Activated CD8-positive, alpha-beta T cell treated with anti-CD3 and anti-CD28 coated beads for 36 hours (primary cell): Measurements from ENCODE around the gene CDKL4. TPM values are rescaled to one million over a fixed set of nuclear protein-coding genes. Genes with fewer than 3 reads are reported as not detected.

Experiments used
- ATAC-seq: fragments of 200-7000 bp; cut with Tn5 transposase; one replicate; pipeline ENCODE4 v1.10.0; 2021; ENCODE audit warnings: mild to moderate bottlenecking, moderate library complexity
- CTCF ChIA-PET: fragments of 350-600 bp; sonication (Branson Sonifier 250); formaldehyde crosslinking; loops from one replicate; lab custom pipeline; 2021; ENCODE audit warnings: antibody characterized with exemption; lab: Charles Lee
- POLR2A ChIA-PET: fragments of 350-600 bp; sonication (Branson Sonifier 250); formaldehyde crosslinking; loops from one replicate; lab custom pipeline; 2021; ENCODE audit warnings: antibody characterized with exemption; lab: Charles Lee
- DNase-seq: peaks from one replicate; pipeline ENCODE4 v3.0.0-alpha.2; 2020
- H3K27ac Mint-ChIP-seq: one replicate; pipeline ENCODE4 v1.8.0; 2021; ENCODE audit warnings: mild to moderate bottlenecking, mixed read lengths
- H3K27me3 Mint-ChIP-seq: one replicate; pipeline ENCODE4 v1.8.0; 2021; ENCODE audit warnings: mixed read lengths
- H3K36me3 Mint-ChIP-seq: one replicate; pipeline ENCODE4 v1.8.0; 2021; ENCODE audit warnings: low read depth, mixed read lengths
- H3K4me1 Mint-ChIP-seq: one replicate; pipeline ENCODE4 v1.8.0; 2021; ENCODE audit warnings: low read depth, mixed read lengths
- H3K4me3 Mint-ChIP-seq: one replicate; pipeline ENCODE4 v1.8.0; 2021; ENCODE audit warnings: mild to moderate bottlenecking, moderate library complexity, mixed read lengths
- H3K9me3 Mint-ChIP-seq: one replicate; pipeline ENCODE4 v1.8.0; 2021; ENCODE audit warnings: mixed read lengths
- CTCF ChIP-seq: fragments of 200-600 bp; IDR thresholded peaks from one replicate; pipeline ENCODE4 v1.8.0; 2022; ENCODE audit warnings: antibody characterized with exemption, mild to moderate bottlenecking
- intact Hi-C: fragments of 100-400 bp; cut with micrococcal nuclease; formaldehyde crosslinking; loops from one replicate; pipeline ENCODE4 v1.10.0; 2022
- total RNA-seq, 2 experiments: library from RNA; stranded (reverse); gene quantifications; one replicate each; pipeline ENCODE4 v1.2.3, GENCODE V29; 2021

The CDKL4 gene
- total RNA-seq, 2 experiments from 2014 or later = 0.29 TPM; not detected in 1

DNA sequence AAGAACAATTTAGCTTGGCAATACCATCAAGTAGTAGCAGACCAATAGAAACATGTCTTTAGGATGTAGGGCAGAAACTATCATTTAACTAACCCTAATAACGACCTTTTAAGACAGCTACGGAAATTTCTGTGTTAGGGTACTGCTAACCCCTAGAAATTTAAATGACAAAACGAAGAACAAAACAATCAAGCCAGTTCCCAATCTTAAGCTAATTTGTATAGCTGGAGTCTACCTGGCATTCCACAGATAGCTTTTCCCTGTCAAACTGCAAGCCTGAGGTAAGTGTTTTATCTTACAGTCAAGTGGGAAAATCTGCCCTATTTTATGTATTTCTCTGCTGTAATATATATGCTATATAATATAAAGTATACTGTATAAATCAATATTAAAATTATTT is 37.6 kb upstream of the CDKL4 start:
- Mint-ChIP-seq H3K4me3 (no peak overlapping the region), H3K9me3 (no peaks in the 10 kb centered on the region), H3K27me3 (no peaks in the 10 kb centered on the region), H3K27ac (no peak overlapping the region), H3K4me1 (no peaks in the 10 kb centered on the region), H3K36me3 (peaks cover 10% of the 10 kb centered on the region)
- TF ChIP-seq CTCF = no peak
- ATAC-seq (no peak), DNase-seq (no peak)
- intact Hi-C loops = no loop called here
- CTCF ChIA-PET = no interaction called here
- POLR2A ChIA-PET = interaction anchor here (0.5 kb wide), 1 partner anchor 60 kb away, joined by 4 read pairs; no protein-coding TSS in a partner anchor

GRCh38 chr2:39275016-39275415 is 31.2 kb upstream of the CDKL4 start:
- peaks cover 13% of the 10 kb centered on the region for H3K36me3 Mint-ChIP-seq
- no peaks in the 10 kb centered on the region for H3K4me1 Mint-ChIP-seq
- no peak for TF ChIP-seq CTCF
- DNase-seq (no peak), ATAC-seq (no peak)
- ChIA-PET POLR2A (no interaction called here), CTCF (interaction anchor here (1.1 kb wide), 1 partner anchor 454 kb away, joined by 3 read pairs; no protein-coding TSS in a partner anchor)
- H3K27ac Mint-ChIP-seq = no peak overlapping the region
- no peak overlapping the region for H3K4me3 Mint-ChIP-seq
- intact Hi-C loops = no loop called here
- no peaks in the 10 kb centered on the region for H3K27me3 Mint-ChIP-seq
- H3K9me3 Mint-ChIP-seq = no peaks in the 10 kb centered on the region

DNA sequence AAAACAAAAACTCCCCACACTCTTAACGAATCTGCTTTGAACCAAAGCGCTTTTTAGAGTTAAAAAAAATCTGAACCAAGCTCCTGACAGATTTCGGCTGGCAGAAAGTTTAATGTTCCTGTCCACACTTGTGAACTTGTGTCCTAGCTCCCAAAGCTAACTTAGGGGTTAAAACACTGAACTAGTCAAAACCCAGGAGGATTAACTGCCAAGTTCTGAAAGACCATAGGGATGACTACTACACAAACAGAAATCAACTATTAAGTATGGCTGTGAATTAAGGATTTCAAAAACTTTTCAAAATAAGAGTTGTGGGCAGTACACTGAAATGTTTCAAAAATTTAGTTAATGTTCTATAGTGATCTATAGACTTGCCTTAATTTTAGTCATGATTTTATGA is 26.2 kb upstream of the CDKL4 start:
- H3K9me3 Mint-ChIP-seq = no peaks in the 10 kb centered on the region
- DNase-seq = no peak
- no peak overlapping the region for H3K27ac Mint-ChIP-seq
- ChIA-PET CTCF (interaction anchor here (0.8 to 1.1 kb wide), 2 partner anchors 17 to 459 kb away, joined by 3 to 4 read pairs; no protein-coding TSS in a partner anchor), POLR2A (no interaction called here)
- no peak for ATAC-seq
- peaks cover 8% of the 10 kb centered on the region for H3K36me3 Mint-ChIP-seq
- no peaks in the 10 kb centered on the region for H3K27me3 Mint-ChIP-seq
- H3K4me1 Mint-ChIP-seq = peaks cover 12% of the 10 kb centered on the region
- no peak for TF ChIP-seq CTCF
- no peak overlapping the region for H3K4me3 Mint-ChIP-seq
- intact Hi-C loops = no loop called here

DNA sequence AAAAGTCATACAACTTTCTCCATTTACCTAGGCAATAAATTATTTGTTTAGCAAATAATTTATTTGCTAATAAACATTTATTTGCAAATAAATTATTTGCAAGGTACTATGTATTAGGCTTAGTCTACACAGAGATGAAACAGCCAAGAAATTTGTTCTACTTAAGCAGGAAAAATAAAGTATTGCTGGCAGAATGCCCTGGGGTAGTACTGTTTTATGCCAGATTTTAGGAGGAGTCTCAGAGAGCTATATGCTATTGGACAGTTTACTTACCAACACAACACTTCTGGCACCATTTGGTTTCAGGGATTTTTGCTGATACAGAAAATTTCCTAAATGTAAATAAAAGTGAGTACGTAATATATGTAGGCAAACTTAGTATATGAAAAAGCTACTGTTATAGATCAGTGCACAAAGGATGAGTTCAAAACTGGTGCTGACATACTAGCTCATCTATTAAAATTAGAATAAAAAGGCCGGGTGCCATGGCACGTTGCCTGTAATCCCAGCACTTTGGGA is 23.2 kb upstream of the CDKL4 start:
- ATAC-seq (no peak), DNase-seq (no peak)
- TF ChIP-seq CTCF = no peak
- H3K36me3 Mint-ChIP-seq = peaks cover 3% of the 10 kb centered on the region
- H3K9me3 Mint-ChIP-seq = no peaks in the 10 kb centered on the region
- H3K27me3 Mint-ChIP-seq = no peaks in the 10 kb centered on the region
- POLR2A ChIA-PET = interaction anchor here (0.8 kb wide), 1 partner anchor 22 kb away, joined by 3 read pairs; no protein-coding TSS in a partner anchor
- H3K4me1 Mint-ChIP-seq = peaks cover 14% of the 10 kb centered on the region
- H3K27ac Mint-ChIP-seq = no peak overlapping the region
- no peak overlapping the region for H3K4me3 Mint-ChIP-seq
- CTCF ChIA-PET = interaction anchor here (1.4 kb wide), 1 partner anchor 37 kb away, joined by 3 read pairs; no protein-coding TSS in a partner anchor
- intact Hi-C loops = no loop called here

DNA sequence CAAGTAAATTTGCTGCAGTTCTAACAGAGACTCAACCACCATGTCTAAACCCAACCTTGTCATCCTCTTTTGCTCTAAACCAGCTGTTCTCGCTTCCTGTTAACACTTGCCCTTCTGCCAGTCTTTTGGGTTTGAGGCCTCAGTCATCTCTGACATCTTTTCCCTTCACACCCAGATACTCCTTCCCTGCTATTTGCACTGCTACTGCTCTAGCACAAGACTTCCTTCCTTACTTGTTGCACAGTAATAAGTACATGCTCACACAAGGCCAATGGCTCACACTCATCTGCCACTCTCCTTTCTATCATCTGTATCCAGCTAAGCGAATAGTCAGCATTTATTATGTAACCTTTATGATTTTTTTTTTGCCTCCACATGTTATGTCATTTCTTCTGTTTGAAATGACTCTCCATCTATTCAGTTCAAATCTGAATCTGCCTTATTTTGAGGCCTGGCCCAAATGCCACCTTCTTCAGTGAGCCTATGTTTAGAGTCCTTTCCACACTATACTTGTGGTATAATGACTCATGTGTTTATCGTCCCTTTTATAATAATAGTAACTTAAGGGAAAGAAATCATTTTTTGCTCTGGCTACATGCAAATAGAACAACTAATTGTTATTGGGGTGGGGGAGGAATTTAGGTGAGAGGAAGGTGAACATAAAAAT is 22.5 kb upstream of the CDKL4 start:
- POLR2A ChIA-PET = interaction anchor here (0.8 kb wide), 1 partner anchor 21 kb away, joined by 3 read pairs; no protein-coding TSS in a partner anchor
- H3K4me3 Mint-ChIP-seq = no peak overlapping the region
- ATAC-seq = peak; percentile 85
- no peaks in the 10 kb centered on the region for H3K9me3 Mint-ChIP-seq
- H3K36me3 Mint-ChIP-seq = peaks cover 3% of the 10 kb centered on the region
- intact Hi-C loops = no loop called here
- H3K4me1 Mint-ChIP-seq = peaks cover 14% of the 10 kb centered on the region
- H3K27ac Mint-ChIP-seq = no peak overlapping the region
- TF ChIP-seq CTCF = no peak
- CTCF ChIA-PET = interaction anchor here (0.7 to 1.4 kb wide), 2 partner anchors 37 to 311 kb away, joined by 3 read pairs; no protein-coding TSS in a partner anchor
- H3K27me3 Mint-ChIP-seq = no peaks in the 10 kb centered on the region
- DNase-seq = no peak
